HepG2 (cell line): ENCODE results near the gene CDCA4. TPM values are rescaled to one million over a fixed set of nuclear protein-coding genes. Genes with fewer than 3 reads are reported as not detected.

ENCODE experiments used
- BRCA1 ChIP-seq: sonication (generic); formaldehyde crosslinking; IDR thresholded peaks from 2 replicates; pipeline ENCODE4 v1.4.0; 2020; ENCODE audit warnings: missing genetic modification reagents
- FIP1L1 ChIP-seq: fragments of 200-400 bp; formaldehyde crosslinking; IDR thresholded peaks from 2 replicates; pipeline ENCODE4 v1.6.1; 2018; ENCODE audit warnings: low read depth, mild to moderate bottlenecking, low read length, moderate library complexity, borderline replicate concordance; ENCODE audit not compliant: insufficient read depth
- GLI4 ChIP-seq: sonication (generic); formaldehyde crosslinking; IDR thresholded peaks from 2 replicates; pipeline ENCODE4 v1.5.1; 2020; ENCODE audit warnings: missing genetic modification reagents, mild to moderate bottlenecking, moderate library complexity, borderline replicate concordance
- KLF12 ChIP-seq: sonication (generic); formaldehyde crosslinking; IDR thresholded peaks from 2 replicates; pipeline ENCODE4 v1.4.0; 2020; ENCODE audit warnings: missing genetic modification reagents, borderline replicate concordance
- MEIS2 ChIP-seq: sonication (generic); formaldehyde crosslinking; IDR thresholded peaks from 2 replicates; pipeline ENCODE4 v1.9.0; 2021; ENCODE audit warnings: mild to moderate bottlenecking, missing genetic modification reagents
- MTA1 ChIP-seq: sonication (generic); formaldehyde crosslinking; IDR thresholded peaks from 2 replicates; pipeline ENCODE4 v1.4.0; 2020; ENCODE audit warnings: missing genetic modification reagents, mild to moderate bottlenecking, borderline replicate concordance
- NFE2L1 ChIP-seq: sonication (generic); formaldehyde crosslinking; IDR thresholded peaks from 2 replicates; pipeline ENCODE4 v1.4.0; 2020; ENCODE audit warnings: missing genetic modification reagents, mild to moderate bottlenecking, borderline replicate concordance
- POLR2AphosphoS2 ChIP-seq: IDR thresholded peaks from 2 replicates; pipeline ENCODE4 v1.6.1; 2011; ENCODE audit warnings: low read depth, low read length, improper control_type of control experiment
- RAD51 ChIP-seq: fragments of 450-650 bp; IDR thresholded peaks from 2 replicates; pipeline ENCODE4 v1.6.1; 2016; ENCODE audit warnings: borderline replicate concordance
- TBX2 ChIP-seq: sonication (generic); formaldehyde crosslinking; IDR thresholded peaks from 2 replicates; pipeline ENCODE4 v1.5.0; 2020; ENCODE audit warnings: missing genetic modification reagents, mild to moderate bottlenecking, borderline replicate concordance
- XRCC5 ChIP-seq: fragments of 200-400 bp; formaldehyde crosslinking; optimal IDR thresholded peaks from 2 replicates; pipeline ENCODE3; 2017; ENCODE audit warnings: mild to moderate bottlenecking, low read length
- ZC3H13 ChIP-seq: sonication (generic); formaldehyde crosslinking; IDR thresholded peaks from 2 replicates; pipeline ENCODE4 v1.8.1; 2023; ENCODE audit warnings: mild to moderate bottlenecking, missing genetic modification reagents, moderate library complexity
- ZNF75D ChIP-seq: sonication (generic); formaldehyde crosslinking; IDR thresholded peaks from 2 replicates; pipeline ENCODE4 v1.8.1; 2023; ENCODE audit warnings: missing genetic modification reagents, mild to moderate bottlenecking, borderline replicate concordance
- polyA plus RNA-seq, 8 experiments: library from polyadenylated mRNA; depleted of rRNA in 3 of 8; stranded (reverse) in 7 of 8; unstranded in 1 of 8; fragments of >200 nt; fragmentation: Illumina TruSeq in 4 of 8; extraction: Trizol in 4 of 8; gene quantifications; 2 replicates each; pipeline versions ENCODE4 v1.2.1 to v1.2.3, GENCODE V29; 2011 to 2016; ENCODE audit warnings: low read depth in 4 of 8, missing spikeins in 1 of 8, mixed read lengths in 1 of 8; ENCODE audit not compliant: insufficient read depth in 1 of 8
- total RNA-seq, 5 experiments: library from RNA; depleted of rRNA; stranded (reverse); fragments of >200 nt; fragmentation: Illumina TruSeq; extraction: Trizol; gene quantifications; 2 replicates each; pipeline ENCODE4 v1.2.3, GENCODE V29; 2016; ENCODE audit warnings: low read depth in 1 of 5
- TF ChIP-seq, protein P1 (sequence below): sonication (generic); formaldehyde crosslinking; IDR thresholded peaks from 2 replicates; pipeline ENCODE4 v1.4.0; 2020; ENCODE audit warnings: mild to moderate bottlenecking, missing genetic modification reagents
- TF ChIP-seq, protein P2 (sequence below): sonication (generic); formaldehyde crosslinking; IDR thresholded peaks from 2 replicates; pipeline ENCODE4 v1.5.0; 2020; ENCODE audit warnings: mild to moderate bottlenecking, missing genetic modification reagents
- TF ChIP-seq, protein P3 (sequence below): sonication (generic); formaldehyde crosslinking; IDR thresholded peaks from 2 replicates; pipeline ENCODE4 v1.4.0; 2020; ENCODE audit warnings: missing genetic modification reagents
- TF ChIP-seq, protein P4 (sequence below): sonication (generic); formaldehyde crosslinking; IDR thresholded peaks from 2 replicates; pipeline ENCODE4 v1.4.0; 2020; ENCODE audit warnings: missing genetic modification reagents, borderline replicate concordance
- TF ChIP-seq, protein P5 (sequence below): sonication (generic); formaldehyde crosslinking; IDR thresholded peaks from 2 replicates; pipeline ENCODE4 v1.5.1; 2020; ENCODE audit warnings: mild to moderate bottlenecking, missing genetic modification reagents, borderline replicate concordance

Gene CDCA4
- total and polyA plus RNA-seq, 2 of the 13 experiments (the other 11 are each of a cell fraction or from before 2014, with no cell fraction given) = 19.7 to 43.1 TPM

DNA sequence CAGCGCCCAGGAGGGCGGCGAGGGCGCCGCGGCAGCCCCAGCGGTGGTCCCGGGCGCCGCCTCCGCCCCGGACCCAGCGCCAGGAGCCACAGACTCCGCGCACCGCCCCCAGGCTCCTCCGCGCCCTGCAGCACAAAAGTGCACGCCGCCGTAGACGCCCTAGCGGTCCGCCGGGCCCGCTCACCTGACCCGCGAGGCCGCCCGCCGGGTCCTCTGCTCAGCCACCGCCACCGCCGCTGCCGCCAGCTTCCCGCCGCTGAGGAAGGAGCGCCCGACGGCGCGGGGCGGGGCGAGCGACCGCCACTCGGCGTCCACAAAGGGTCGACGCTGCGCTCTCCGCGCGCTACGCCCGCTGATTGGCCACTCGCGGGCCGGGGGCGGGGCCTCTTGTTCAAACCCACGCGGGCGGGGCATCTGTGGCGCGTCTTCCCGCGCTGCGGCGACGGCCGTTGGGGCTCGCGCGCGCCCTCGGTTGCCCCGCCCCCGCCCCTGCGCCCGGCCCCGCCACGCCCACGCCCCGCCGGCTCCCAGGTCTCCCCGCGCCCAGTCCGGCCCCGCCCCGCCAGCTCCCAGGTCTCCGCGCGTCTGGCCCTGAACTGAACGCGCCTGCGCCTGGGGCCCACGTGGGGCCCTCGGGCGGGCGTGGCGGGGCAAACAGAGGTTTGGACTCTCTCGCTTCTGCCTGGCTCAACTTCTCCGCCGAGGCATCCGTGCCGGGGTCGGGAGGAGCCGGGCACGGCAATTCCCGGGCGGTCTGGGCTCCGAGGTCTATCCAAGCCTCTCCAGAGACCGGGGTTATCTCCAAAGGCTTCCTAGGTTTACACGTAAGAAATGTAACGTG is at the start of gene CDCA4 (continued):
- TF ChIP-seq, protein P1, sequence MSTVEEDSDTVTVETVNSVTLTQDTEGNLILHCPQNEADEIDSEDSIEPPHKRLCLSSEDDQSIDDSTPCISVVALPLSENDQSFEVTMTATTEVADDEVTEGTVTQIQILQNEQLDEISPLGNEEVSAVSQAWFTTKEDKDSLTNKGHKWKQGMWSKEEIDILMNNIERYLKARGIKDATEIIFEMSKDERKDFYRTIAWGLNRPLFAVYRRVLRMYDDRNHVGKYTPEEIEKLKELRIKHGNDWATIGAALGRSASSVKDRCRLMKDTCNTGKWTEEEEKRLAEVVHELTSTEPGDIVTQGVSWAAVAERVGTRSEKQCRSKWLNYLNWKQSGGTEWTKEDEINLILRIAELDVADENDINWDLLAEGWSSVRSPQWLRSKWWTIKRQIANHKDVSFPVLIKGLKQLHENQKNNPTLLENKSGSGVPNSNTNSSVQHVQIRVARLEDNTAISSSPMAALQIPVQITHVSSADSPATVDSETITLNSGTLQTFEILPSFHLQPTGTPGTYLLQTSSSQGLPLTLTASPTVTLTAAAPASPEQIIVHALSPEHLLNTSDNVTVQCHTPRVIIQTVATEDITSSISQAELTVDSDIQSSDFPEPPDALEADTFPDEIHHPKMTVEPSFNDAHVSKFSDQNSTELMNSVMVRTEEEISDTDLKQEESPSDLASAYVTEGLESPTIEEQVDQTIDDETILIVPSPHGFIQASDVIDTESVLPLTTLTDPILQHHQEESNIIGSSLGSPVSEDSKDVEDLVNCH (CRISPR knock-in tag) = no peak
- no peak for TF ChIP-seq FIP1L1
- no peak; the same call in 1 of the 2 replicates for TF ChIP-seq ZC3H13 (CRISPR knock-in tag)
- no peak for TF ChIP-seq NFE2L1
- 0 out of 2 replicates have a peak, but pooled peaks have one; percentile 36 for TF ChIP-seq BRCA1 (CRISPR knock-in tag)
- TF ChIP-seq, protein P2, sequence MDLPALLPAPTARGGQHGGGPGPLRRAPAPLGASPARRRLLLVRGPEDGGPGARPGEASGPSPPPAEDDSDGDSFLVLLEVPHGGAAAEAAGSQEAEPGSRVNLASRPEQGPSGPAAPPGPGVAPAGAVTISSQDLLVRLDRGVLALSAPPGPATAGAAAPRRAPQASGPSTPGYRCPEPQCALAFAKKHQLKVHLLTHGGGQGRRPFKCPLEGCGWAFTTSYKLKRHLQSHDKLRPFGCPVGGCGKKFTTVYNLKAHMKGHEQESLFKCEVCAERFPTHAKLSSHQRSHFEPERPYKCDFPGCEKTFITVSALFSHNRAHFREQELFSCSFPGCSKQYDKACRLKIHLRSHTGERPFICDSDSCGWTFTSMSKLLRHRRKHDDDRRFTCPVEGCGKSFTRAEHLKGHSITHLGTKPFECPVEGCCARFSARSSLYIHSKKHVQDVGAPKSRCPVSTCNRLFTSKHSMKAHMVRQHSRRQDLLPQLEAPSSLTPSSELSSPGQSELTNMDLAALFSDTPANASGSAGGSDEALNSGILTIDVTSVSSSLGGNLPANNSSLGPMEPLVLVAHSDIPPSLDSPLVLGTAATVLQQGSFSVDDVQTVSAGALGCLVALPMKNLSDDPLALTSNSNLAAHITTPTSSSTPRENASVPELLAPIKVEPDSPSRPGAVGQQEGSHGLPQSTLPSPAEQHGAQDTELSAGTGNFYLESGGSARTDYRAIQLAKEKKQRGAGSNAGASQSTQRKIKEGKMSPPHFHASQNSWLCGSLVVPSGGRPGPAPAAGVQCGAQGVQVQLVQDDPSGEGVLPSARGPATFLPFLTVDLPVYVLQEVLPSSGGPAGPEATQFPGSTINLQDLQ (CRISPR knock-in tag) = no peak
- TF ChIP-seq RAD51 = no peak
- no peak; the same call in 1 of the 2 replicates for TF ChIP-seq MTA1
- no peak for TF ChIP-seq XRCC5
- 0 out of 2 replicates have a peak, but pooled peaks have one; percentile 50 for TF ChIP-seq KLF12 (CRISPR knock-in tag)
- TF ChIP-seq ZNF75D (CRISPR knock-in tag) = no peak
- TF ChIP-seq, protein P3, sequence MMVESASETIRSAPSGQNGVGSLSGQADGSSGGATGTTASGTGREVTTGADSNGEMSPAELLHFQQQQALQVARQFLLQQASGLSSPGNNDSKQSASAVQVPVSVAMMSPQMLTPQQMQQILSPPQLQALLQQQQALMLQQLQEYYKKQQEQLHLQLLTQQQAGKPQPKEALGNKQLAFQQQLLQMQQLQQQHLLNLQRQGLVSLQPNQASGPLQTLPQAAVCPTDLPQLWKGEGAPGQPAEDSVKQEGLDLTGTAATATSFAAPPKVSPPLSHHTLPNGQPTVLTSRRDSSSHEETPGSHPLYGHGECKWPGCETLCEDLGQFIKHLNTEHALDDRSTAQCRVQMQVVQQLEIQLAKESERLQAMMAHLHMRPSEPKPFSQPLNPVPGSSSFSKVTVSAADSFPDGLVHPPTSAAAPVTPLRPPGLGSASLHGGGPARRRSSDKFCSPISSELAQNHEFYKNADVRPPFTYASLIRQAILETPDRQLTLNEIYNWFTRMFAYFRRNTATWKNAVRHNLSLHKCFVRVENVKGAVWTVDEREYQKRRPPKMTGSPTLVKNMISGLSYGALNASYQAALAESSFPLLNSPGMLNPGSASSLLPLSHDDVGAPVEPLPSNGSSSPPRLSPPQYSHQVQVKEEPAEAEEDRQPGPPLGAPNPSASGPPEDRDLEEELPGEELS = no peak
- no peak for TF ChIP-seq POLR2AphosphoS2
- no peak for TF ChIP-seq MEIS2
- TF ChIP-seq GLI4 (CRISPR knock-in tag) = peak; percentile 72; the same call in 1 of the 2 replicates
- TF ChIP-seq, protein P4, sequence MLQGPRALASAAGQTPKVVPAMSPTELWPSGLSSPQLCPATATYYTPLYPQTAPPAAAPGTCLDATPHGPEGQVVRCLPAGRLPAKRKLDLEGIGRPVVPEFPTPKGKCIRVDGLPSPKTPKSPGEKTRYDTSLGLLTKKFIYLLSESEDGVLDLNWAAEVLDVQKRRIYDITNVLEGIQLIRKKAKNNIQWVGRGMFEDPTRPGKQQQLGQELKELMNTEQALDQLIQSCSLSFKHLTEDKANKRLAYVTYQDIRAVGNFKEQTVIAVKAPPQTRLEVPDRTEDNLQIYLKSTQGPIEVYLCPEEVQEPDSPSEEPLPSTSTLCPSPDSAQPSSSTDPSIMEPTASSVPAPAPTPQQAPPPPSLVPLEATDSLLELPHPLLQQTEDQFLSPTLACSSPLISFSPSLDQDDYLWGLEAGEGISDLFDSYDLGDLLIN (CRISPR knock-in tag) = peak; percentile 79; the same call in 1 of the 2 replicates
- peak; percentile 47; the same call in 1 of the 2 replicates for TF ChIP-seq TBX2 (CRISPR knock-in tag)
- TF ChIP-seq, protein P5, sequence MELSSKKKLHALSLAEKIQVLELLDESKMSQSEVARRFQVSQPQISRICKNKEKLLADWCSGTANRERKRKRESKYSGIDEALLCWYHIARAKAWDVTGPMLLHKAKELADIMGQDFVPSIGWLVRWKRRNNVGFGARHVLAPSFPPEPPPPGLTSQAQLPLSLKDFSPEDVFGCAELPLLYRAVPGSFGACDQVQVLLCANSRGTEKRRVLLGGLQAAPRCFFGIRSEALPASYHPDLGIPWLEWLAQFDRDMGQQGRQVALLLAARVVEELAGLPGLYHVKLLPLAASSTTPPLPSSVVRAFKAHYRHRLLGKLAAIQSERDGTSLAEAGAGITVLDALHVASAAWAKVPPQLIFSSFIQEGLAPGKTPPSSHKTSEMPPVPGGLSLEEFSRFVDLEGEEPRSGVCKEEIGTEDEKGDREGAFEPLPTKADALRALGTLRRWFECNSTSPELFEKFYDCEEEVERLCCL (CRISPR knock-in tag) = no peak
